Calu3 (cell line): ENCODE data around the gene GNB1. TPM values are rescaled to one million over a fixed set of nuclear protein-coding genes. Genes with fewer than 3 reads are reported as not detected.

Experiments
- BruUV-seq: library from RNA; stranded (reverse); fragments of 400-500 nt; replicated peaks from 2 replicates; lab custom pipeline; 2021; lab: Mats Ljungman, UMichigan
- CTCF ChIA-PET: fragments of 300-600 bp; sonication (Branson Sonifier 250); formaldehyde crosslinking; loops from one replicate; lab custom pipeline; 2022; ENCODE audit warnings: antibody characterized with exemption; lab: Charles Lee
- DNase-seq: peaks from one replicate; pipeline ENCODE4 v3.0.0; 2022
- H3K27ac Mint-ChIP-seq: one replicate; pipeline ENCODE4 v1.8.0; 2022; ENCODE audit warnings: mixed read lengths; ENCODE audit not compliant: unreplicated experiment
- H3K27me3 Mint-ChIP-seq: one replicate; pipeline ENCODE4 v1.8.0; 2022; ENCODE audit warnings: mixed read lengths; ENCODE audit not compliant: unreplicated experiment
- H3K36me3 Mint-ChIP-seq: one replicate; pipeline ENCODE4 v1.8.0; 2022; ENCODE audit warnings: mild to moderate bottlenecking, moderate library complexity, mixed read lengths; ENCODE audit not compliant: insufficient read depth, unreplicated experiment
- H3K4me1 Mint-ChIP-seq: one replicate; pipeline ENCODE4 v1.8.0; 2022; ENCODE audit warnings: mild to moderate bottlenecking, low read depth, mixed read lengths; ENCODE audit not compliant: unreplicated experiment
- H3K4me3 Mint-ChIP-seq: one replicate; pipeline ENCODE4 v1.8.0; 2022; ENCODE audit warnings: mild to moderate bottlenecking, low read depth, moderate library complexity, mixed read lengths; ENCODE audit not compliant: unreplicated experiment
- H3K9me3 Mint-ChIP-seq: one replicate; pipeline ENCODE4 v1.8.0; 2022; ENCODE audit warnings: low read depth, mixed read lengths; ENCODE audit not compliant: unreplicated experiment
- intact Hi-C: fragments of 100-400 bp; cut with micrococcal nuclease; formaldehyde crosslinking; loops from one replicate; pipeline ENCODE4 v1.10.0; 2022; ENCODE audit not compliant: unreplicated experiment
- total RNA-seq: library from RNA; stranded (reverse); gene quantifications from 2 replicates; pipeline ENCODE4 v1.2.3, GENCODE V29; 2022
- TF ChIP-seq, protein P1 (sequence below): fragments of 200-600 bp; IDR thresholded peaks from one replicate; pipeline ENCODE4 v1.8.0; 2022; ENCODE audit warnings: antibody characterized with exemption; ENCODE audit not compliant: unreplicated experiment

Gene GNB1
- total RNA-seq, 1 experiment from 2014 or later = 252 TPM

- intact Hi-C loops = loop anchor here (10.0 kb wide), 1 partner anchor 122 kb away; no protein-coding TSS in a partner anchor
- no peaks in the 10 kb centered on the region for H3K9me3 Mint-ChIP-seq
- CTCF ChIA-PET = interaction anchor here (0.6 to 2.4 kb wide), 2 partner anchors 9 to 293 kb away, joined by 3 to 6 read pairs; no protein-coding TSS in a partner anchor
Measured at GRCh38 chr1:1907098-1907736, 16.3 kb upstream of the GNB1 start.

GRCh38 chr1:1906185-1907097 lies 15.6 kb upstream of the GNB1 start:
- Mint-ChIP-seq H3K4me1 (peaks cover 5% of the 10 kb centered on the region), H3K27me3 (no peaks in the 10 kb centered on the region), H3K9me3 (no peaks in the 10 kb centered on the region), H3K36me3 (peaks cover 14% of the 10 kb centered on the region), H3K4me3 (peak overlapping the region; percentile 15), H3K27ac (peak overlapping the region; percentile 17)
- BruUV-seq = no TSS peak
- CTCF ChIA-PET = interaction anchor here (0.6 to 1.5 kb wide), 6 partner anchors 9 to 671 kb away, joined by 3 to 7 read pairs (median 4); no protein-coding TSS in a partner anchor
- TF ChIP-seq, protein P1, sequence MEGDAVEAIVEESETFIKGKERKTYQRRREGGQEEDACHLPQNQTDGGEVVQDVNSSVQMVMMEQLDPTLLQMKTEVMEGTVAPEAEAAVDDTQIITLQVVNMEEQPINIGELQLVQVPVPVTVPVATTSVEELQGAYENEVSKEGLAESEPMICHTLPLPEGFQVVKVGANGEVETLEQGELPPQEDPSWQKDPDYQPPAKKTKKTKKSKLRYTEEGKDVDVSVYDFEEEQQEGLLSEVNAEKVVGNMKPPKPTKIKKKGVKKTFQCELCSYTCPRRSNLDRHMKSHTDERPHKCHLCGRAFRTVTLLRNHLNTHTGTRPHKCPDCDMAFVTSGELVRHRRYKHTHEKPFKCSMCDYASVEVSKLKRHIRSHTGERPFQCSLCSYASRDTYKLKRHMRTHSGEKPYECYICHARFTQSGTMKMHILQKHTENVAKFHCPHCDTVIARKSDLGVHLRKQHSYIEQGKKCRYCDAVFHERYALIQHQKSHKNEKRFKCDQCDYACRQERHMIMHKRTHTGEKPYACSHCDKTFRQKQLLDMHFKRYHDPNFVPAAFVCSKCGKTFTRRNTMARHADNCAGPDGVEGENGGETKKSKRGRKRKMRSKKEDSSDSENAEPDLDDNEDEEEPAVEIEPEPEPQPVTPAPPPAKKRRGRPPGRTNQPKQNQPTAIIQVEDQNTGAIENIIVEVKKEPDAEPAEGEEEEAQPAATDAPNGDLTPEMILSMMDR = peak; percentile 62
- intact Hi-C loops = loop anchor here (10.0 kb wide), 1 partner anchor 122 kb away; no protein-coding TSS in a partner anchor
- peak; percentile 81 for DNase-seq

More at GRCh38 chr1:1907098-1907736, 16.3 kb upstream of the GNB1 start:
- no peak overlapping the region for H3K27ac Mint-ChIP-seq
- H3K36me3 Mint-ChIP-seq = peaks cover 14% of the 10 kb centered on the region
- H3K4me3 Mint-ChIP-seq = no peak overlapping the region
- no peak for DNase-seq
- H3K27me3 Mint-ChIP-seq = no peaks in the 10 kb centered on the region
- BruUV-seq = no TSS peak
- TF ChIP-seq, protein P1 = no peak
- peaks cover 5% of the 10 kb centered on the region for H3K4me1 Mint-ChIP-seq

DNA sequence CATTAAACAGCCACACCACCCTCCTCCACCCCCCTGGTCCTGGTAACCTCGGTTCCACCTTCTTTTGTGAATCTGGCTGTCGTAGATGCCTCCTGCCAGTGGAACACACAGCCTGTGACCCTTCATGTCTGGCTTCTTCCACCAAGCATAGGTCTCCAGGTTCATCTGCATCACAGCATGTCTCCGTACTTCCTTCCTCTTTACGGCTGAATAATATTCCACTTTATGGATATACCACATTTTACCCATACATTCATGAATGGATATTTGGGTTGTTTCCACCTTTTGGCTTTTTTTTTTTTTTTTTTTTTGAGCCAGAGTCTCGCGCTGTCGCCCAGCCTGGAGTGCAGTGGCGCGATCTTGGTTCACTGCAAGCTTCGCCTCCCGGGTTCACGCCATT lies 12.3 kb upstream of the GNB1 start:
- intact Hi-C loops = loop anchor here (10.0 kb wide), 1 partner anchor 118 kb away; no protein-coding TSS in a partner anchor
- Mint-ChIP-seq H3K27me3 (no peaks in the 10 kb centered on the region), H3K4me1 (no peaks in the 10 kb centered on the region), H3K36me3 (peaks cover 1% of the 10 kb centered on the region), H3K27ac (no peak overlapping the region), H3K4me3 (no peak overlapping the region), H3K9me3 (no peaks in the 10 kb centered on the region)
- TF ChIP-seq, protein P1 = no peak
- DNase-seq = no peak
- BruUV-seq = no TSS peak
- CTCF ChIA-PET = no interaction called here

GRCh38 chr1:1901641-1902294 lies 10.9 kb upstream of the GNB1 start:
- no peak overlapping the region for H3K4me3 Mint-ChIP-seq
- intact Hi-C loops = loop anchor here (10.0 kb wide), 1 partner anchor 117 kb away; no protein-coding TSS in a partner anchor
- TF ChIP-seq, protein P1 = no peak
- H3K36me3 Mint-ChIP-seq = no peaks in the 10 kb centered on the region
- H3K27me3 Mint-ChIP-seq = no peaks in the 10 kb centered on the region
- no peak overlapping the region for H3K27ac Mint-ChIP-seq
- H3K9me3 Mint-ChIP-seq = no peaks in the 10 kb centered on the region
- no TSS peak for BruUV-seq
- DNase-seq = no peak
- CTCF ChIA-PET = no interaction called here
- H3K4me1 Mint-ChIP-seq = no peaks in the 10 kb centered on the region
